WERI-Rb-1 (cell line): ENCODE data around the gene MAB21L1.
A peak's percentile ranks its signal among the peaks of the same experiment; 100 is the strongest.

Source experiments
- DNase-seq: peaks from one replicate; pipeline ENCODE4 v3.0.0-alpha.2; 2020
- H3K27ac ChIP-seq: fragments of 250-450 bp; sonication (Bioruptor Pico); 2 replicates; pipeline ENCODE4 v1.5.1; 2020; ENCODE audit warnings: mild to moderate bottlenecking, moderate library complexity
- H3K27me3 ChIP-seq: fragments of 250-450 bp; sonication (Bioruptor Pico); 2 replicates; pipeline ENCODE4 v1.5.1; 2021; ENCODE audit warnings: mild to moderate bottlenecking, low read depth, moderate library complexity; ENCODE audit not compliant: insufficient read depth, severe bottlenecking
- H3K36me3 ChIP-seq: fragments of 250-450 bp; sonication (Bioruptor Pico); 2 replicates; pipeline ENCODE4 v1.5.1; 2020; ENCODE audit warnings: mild to moderate bottlenecking, moderate library complexity
- H3K4me3 ChIP-seq: 2 replicates; pipeline ENCODE4 v1.5.1; 2011; ENCODE audit warnings: low read depth, mild to moderate bottlenecking, control low read depth, low read length
- H3K9me3 ChIP-seq: fragments of 250-450 bp; sonication (Bioruptor Pico); 2 replicates; pipeline ENCODE4 v1.5.1; 2021; ENCODE audit warnings: mild to moderate bottlenecking, moderate library complexity; ENCODE audit not compliant: severe bottlenecking
- TF ChIP-seq, protein P1 (sequence below): IDR thresholded peaks from 2 replicates; pipeline ENCODE4 v1.5.1; 2011; ENCODE audit warnings: low read depth, mild to moderate bottlenecking, control low read depth, inconsistent platforms, low read length

MAB21L1 gene

DNA sequence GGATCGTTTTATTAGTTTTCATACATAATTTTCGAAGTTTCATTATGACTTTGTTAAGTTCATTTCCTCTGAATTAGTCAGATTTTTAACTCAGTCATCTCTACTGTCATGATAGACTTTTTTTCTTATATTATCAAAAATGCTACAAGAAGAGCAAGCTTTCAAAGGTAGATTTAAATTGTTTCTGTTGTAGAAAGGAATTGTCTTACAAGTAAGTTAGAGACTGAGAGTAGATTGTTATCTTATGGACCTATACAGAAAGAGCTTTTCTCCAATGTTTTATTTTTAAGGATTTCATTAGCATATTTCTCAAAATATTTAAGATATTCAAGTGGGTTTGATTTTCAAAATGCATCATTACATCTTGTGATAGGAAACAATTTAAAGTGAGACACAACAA is 2.7 kb downstream of the MAB21L1 start:
- H3K27me3 ChIP-seq = no peaks in the 10 kb centered on the region
- peaks cover 42% of the 10 kb centered on the region for H3K36me3 ChIP-seq
- no peak for DNase-seq
- peak overlapping the region; percentile 97 for H3K27ac ChIP-seq
- H3K9me3 ChIP-seq = no peaks in the 10 kb centered on the region
- TF ChIP-seq, protein P1, sequence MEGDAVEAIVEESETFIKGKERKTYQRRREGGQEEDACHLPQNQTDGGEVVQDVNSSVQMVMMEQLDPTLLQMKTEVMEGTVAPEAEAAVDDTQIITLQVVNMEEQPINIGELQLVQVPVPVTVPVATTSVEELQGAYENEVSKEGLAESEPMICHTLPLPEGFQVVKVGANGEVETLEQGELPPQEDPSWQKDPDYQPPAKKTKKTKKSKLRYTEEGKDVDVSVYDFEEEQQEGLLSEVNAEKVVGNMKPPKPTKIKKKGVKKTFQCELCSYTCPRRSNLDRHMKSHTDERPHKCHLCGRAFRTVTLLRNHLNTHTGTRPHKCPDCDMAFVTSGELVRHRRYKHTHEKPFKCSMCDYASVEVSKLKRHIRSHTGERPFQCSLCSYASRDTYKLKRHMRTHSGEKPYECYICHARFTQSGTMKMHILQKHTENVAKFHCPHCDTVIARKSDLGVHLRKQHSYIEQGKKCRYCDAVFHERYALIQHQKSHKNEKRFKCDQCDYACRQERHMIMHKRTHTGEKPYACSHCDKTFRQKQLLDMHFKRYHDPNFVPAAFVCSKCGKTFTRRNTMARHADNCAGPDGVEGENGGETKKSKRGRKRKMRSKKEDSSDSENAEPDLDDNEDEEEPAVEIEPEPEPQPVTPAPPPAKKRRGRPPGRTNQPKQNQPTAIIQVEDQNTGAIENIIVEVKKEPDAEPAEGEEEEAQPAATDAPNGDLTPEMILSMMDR = no peak
- peak overlapping the region; percentile 56 for H3K4me3 ChIP-seq

DNA sequence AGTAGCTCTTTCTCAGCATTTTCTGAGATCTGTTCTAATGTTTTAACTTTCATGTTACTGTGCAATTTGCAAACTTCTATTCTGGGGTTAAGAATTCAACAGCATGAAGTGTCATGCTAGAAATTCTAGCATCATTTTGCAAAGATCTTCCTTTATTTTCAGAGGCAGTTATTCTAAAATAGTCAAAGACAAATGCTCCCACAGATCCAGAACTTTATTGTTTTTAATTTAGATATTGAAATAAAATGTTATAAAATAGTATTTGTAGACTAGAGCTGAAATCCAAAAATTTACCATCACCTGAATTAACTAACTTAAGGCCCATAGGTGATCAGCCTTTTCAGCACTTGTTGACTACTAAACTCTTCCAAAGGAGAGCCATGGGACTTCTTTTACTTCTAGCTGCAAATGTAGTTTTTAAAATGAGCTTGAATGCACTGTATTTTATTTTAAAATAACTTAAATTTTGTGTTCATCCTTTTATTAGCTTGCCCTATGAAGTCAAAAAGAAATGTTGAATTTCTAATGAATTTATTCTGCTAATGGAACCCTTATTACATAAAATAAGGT is 3.2 kb downstream of the MAB21L1 start:
- Histone ChIP-seq H3K4me3 (peak overlapping the region; percentile 56), H3K27me3 (no peaks in the 10 kb centered on the region), H3K27ac (peak overlapping the region; percentile 97), H3K36me3 (peaks cover 42% of the 10 kb centered on the region), H3K9me3 (no peaks in the 10 kb centered on the region)
- TF ChIP-seq, protein P1 = no peak
- DNase-seq = no peak

DNA sequence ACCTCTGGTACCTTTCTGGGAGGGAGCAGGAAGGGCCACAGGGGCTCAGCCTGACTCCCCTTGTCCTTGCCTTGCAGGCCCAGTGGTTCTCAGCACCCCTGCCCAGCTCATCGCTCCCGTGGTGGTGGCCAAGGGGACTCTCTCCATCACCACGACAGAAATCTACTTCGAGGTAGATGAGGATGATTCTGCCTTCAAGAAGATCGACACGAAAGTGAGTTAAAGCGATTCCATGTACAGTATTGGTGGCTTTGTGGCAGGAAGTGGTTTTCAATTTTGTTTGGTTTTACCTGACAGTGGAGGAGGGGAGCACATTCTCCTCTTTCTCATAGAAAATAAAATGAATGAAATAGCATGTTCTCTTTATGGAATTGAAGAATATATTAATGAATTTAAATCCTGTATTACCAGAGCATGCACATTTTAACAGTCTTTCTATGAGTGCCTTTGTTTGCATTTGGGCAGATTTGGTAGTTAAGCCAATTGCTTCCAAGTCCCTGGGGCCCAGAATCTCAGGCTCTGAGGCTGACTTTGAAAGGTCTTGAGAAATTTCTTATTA is 4.1 kb downstream of the MAB21L1 start:
- TF ChIP-seq, protein P1 = no peak
- H3K27ac ChIP-seq = peak overlapping the region; percentile 97
- H3K27me3 ChIP-seq = no peaks in the 10 kb centered on the region
- DNase-seq = peak; percentile 33
- peak overlapping the region; percentile 56 for H3K4me3 ChIP-seq
- no peaks in the 10 kb centered on the region for H3K9me3 ChIP-seq
- peaks cover 42% of the 10 kb centered on the region for H3K36me3 ChIP-seq

DNA sequence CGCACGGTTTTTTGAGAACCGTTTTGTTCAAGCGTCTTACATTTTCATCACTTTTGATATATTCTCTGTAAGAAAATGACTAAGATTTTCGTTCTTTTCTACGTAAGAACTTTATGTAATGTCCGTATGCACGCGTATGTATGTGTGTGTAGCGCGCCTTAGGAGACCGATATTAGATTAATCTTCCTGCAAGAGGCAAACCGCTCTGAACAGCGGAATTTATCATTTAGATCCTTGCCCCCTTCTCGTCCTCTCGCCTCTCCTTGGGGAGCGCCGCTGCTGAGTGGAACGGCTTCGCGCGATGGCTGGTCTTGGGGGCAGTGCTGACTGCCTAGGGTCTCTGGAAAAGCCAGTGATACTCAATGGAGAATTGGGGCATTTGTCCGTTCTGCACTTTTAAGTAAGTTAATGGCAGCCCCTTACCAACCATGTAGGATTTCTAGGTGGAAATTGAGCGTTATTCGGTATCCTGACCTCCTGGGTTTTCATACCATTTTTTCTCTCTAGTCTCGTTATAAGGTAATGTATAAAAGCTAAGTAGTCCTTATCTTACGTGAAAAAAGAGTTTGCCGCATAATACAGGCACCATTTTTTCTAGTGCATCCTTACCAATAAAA is 4.7 kb downstream of the MAB21L1 start:
- DNase-seq = peak; percentile 39
- peaks cover 42% of the 10 kb centered on the region for H3K36me3 ChIP-seq
- H3K4me3 ChIP-seq = peak overlapping the region; percentile 56
- peak overlapping the region; percentile 97 for H3K27ac ChIP-seq
- TF ChIP-seq, protein P1 = no peak
- no peaks in the 10 kb centered on the region for H3K27me3 ChIP-seq
- no peaks in the 10 kb centered on the region for H3K9me3 ChIP-seq

DNA sequence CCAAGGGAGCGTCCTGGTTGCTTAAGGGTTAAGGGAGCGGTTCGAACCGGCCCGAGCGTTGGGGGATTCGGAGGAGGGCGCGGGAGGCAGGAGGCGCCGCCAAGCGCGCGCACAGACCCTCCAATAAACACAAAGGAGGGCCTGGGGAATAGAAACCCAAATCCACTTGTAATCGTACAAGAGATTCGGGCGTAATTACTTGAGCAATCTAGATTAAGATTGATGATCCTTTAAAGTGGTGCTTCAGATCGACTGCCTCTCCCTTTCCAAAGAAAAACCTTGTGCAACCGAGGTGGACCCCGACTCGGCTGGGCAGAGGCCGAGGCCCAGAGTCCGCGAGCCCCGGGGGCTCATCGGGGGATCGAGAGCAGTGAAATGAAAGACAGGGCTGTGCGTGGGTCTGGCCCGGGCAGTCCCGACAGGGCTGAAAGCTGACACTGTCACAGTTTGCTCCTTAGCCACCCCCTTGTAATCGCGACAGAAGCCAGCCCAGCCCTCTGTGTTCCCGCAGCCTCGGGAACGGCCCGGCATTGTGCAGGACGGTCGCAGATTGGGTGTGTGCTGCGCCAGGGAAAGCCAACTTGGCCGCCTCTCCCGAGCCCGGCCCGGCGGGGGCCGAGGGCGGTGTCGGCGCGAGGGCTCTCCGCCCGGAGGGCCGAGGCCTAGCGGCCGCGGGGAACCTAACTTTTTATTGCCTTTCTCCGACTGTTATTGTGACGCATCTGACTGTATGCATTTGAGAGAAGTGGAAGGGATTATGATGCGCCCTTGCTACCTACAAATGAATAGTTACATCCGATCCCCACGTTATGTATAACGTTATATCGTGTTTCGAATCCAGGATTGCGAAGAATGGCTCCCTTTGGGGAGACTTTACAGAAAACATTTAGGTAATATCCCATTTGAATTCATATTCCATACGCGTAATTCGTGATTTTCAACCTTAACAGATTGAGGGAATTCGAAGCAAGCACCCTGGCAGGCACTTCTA is 5.5 kb downstream of the MAB21L1 start:
- DNase-seq = peak; percentile 81
- Histone ChIP-seq H3K27me3 (no peaks in the 10 kb centered on the region), H3K36me3 (peaks cover 42% of the 10 kb centered on the region), H3K4me3 (peak overlapping the region; percentile 56), H3K9me3 (no peaks in the 10 kb centered on the region), H3K27ac (peak overlapping the region; percentile 97)
- TF ChIP-seq, protein P1 = no peak
